Mucosa of rectum (tissue), 2 donors: Measurements from ENCODE around the gene IL1RAPL2.
"Not testable (repeated sequence)": the region's sequence is repeated elsewhere in the genome, so short reads cannot be mapped to it uniquely, and the experiment has no call there.

Source experiments
- H3K27ac ChIP-seq, 2 donors: one replicate each; pipeline ENCODE4 v1.7.0; 2013; ENCODE audit warnings: inconsistent platforms in 2 of 2, low read depth in 2 of 2, low read length in 2 of 2
- H3K27me3 ChIP-seq, 2 donors: one replicate each; pipeline ENCODE4 v1.7.0; 2013; ENCODE audit warnings: low read length in 2 of 2; ENCODE audit not compliant: control insufficient read depth in 2 of 2, insufficient read depth in 2 of 2
- H3K36me3 ChIP-seq, 2 donors: one replicate each; pipeline ENCODE4 v1.7.0; 2013; ENCODE audit warnings: low read length in 2 of 2; ENCODE audit not compliant: control insufficient read depth in 2 of 2, insufficient read depth in 2 of 2
- H3K4me1 ChIP-seq, 2 donors: one replicate each; pipeline ENCODE4 v1.7.0; 2013; ENCODE audit warnings: low read length in 2 of 2, mild to moderate bottlenecking in 1 of 2; ENCODE audit not compliant: control insufficient read depth in 2 of 2, insufficient read depth in 2 of 2
- H3K4me3 ChIP-seq, 2 donors: one replicate each; pipeline ENCODE4 v1.7.0; 2013; ENCODE audit warnings: low read length in 2 of 2
- H3K9ac ChIP-seq, 2 donors: one replicate each; pipeline ENCODE4 v1.7.0; 2013; ENCODE audit warnings: low read length in 2 of 2, low read depth in 1 of 2, mild to moderate bottlenecking in 1 of 2
- H3K9me3 ChIP-seq, 2 donors: one replicate each; pipeline ENCODE4 v1.7.0; 2013; ENCODE audit warnings: low read length in 2 of 2; ENCODE audit not compliant: control insufficient read depth in 2 of 2
- donor health status: healthy.
- donor health status: Normal muscosa, but diverticular disease.

Gene IL1RAPL2

DNA sequence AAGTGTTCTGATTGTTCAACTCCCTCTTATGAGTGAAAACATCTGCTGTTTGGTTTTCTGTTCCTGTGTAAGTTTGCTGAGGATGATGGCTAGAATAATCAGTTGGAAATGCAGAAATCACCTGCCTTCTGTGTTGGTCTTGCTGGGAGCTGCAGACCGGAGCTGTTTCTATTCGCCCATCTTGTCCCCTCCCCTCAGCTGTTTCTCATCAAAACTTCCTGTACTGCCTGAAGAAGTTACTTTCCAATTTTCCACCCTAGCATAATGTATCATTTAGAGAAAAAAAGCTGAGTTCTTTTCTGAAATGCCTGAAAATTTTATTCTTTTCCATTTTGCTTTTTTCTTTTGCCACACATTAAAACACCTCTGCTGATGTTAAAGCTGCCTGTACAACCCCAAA, 486.9 kb downstream of the IL1RAPL2 start:
- Histone ChIP-seq H3K36me3 (no peaks in the 10 kb centered on the region), H3K4me1 (no peaks in the 10 kb centered on the region), H3K9ac (no peak overlapping the region), H3K9me3 (no peaks in the 10 kb centered on the region), H3K27me3 (no peaks in the 10 kb centered on the region), H3K27ac (no peak overlapping the region), H3K4me3 (no peak overlapping the region)

DNA sequence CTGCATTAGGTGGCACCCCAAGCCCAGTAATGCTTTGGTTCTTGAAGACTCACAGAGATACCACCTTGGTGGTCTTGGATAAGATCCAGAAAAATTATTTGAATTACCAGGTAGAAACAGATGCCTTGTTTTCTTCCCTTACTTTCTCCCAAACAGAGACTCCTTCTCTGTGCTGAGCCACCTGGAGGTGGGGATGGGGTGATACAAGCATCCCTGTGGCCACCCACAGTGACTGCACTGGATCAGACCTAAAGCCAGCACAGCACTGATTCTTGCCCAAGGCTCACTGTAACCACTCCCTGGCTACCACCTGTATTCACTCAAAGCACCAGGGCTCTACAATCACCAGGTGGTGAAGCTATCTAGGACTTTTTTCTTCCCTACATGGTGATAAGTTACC, 497.7 kb downstream of the IL1RAPL2 start:
- Histone ChIP-seq H3K27ac (no peak overlapping the region), H3K4me3 (no peak overlapping the region), H3K9me3 (no peaks in the 10 kb centered on the region), H3K9ac (no peak overlapping the region), H3K4me1 (no peaks in the 10 kb centered on the region), H3K36me3 (no peaks in the 10 kb centered on the region), H3K27me3 (no peaks in the 10 kb centered on the region)

DNA sequence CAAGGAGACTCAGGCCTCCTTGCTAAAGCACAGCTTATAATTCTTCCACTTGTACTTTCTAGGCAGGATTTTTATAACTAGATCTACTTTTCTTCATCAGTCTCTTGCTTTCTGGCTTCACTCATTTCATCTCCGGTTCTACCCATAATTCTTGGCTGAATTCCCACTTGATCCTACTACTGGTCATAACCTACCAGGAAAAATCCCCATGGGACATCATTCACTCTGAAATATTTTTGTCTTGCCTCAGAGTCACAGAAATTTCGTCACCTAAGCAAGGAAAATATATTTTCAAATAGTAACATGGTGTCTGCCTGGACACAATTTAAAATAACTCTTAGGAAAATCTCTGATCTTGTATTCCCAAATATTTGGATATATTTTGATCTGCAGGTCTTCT, 532.2 kb downstream of the IL1RAPL2 start:
- Histone ChIP-seq H3K4me3 (no peak overlapping the region), H3K36me3 (no peaks in the 10 kb centered on the region), H3K27me3 (no peaks in the 10 kb centered on the region), H3K9me3 (no peaks in the 10 kb centered on the region), H3K27ac (no peak overlapping the region), H3K4me1 (no peaks in the 10 kb centered on the region), H3K9ac (no peak overlapping the region)

DNA sequence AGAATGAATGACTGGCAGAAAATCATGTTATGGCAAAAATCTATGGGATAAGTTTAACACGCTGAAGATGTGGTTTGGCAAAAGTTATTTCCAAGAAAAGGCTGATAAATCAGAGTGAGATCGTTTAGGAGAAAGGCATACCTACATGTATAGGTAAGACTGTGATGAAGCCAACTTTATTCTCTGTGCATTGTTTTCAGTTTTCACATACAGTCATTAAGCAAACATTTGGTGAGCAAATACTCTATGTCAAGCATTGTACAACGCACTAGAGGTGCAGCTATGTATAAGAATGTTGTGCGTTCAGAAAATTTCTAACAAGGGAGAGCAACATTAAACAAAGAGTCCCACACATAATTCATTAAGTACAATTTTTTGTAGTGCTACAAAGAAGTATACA, 532.8 kb downstream of the IL1RAPL2 start:
- Histone ChIP-seq H3K4me1 (no peaks in the 10 kb centered on the region), H3K27me3 (no peaks in the 10 kb centered on the region), H3K27ac (no peak overlapping the region), H3K9ac (no peak overlapping the region), H3K9me3 (no peaks in the 10 kb centered on the region), H3K4me3 (no peak overlapping the region), H3K36me3 (no peaks in the 10 kb centered on the region)

DNA sequence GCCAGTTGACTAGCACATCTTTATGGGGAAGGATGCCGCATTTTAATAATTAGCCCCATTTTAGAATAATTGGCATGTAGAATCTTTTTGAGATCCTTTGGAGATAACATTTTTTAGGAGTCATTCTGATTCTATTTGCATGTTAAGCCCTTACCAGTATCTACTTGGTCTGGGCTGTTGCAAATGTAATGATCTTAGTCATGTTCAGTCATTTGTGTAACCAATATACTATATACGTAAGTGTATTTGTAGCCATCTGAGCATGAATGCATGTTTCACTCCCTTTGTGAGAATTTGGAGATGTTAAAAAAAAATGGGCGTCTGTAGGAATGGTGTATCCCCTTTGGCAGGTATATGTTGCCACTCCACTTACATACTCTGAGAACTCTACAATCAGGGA, 535.4 kb downstream of the IL1RAPL2 start:
- H3K36me3 ChIP-seq = no peaks in the 10 kb centered on the region
- H3K4me3 ChIP-seq = no peak overlapping the region
- H3K27me3 ChIP-seq = no peaks in the 10 kb centered on the region
- H3K27ac ChIP-seq = no peak overlapping the region
- H3K9me3 ChIP-seq = no peaks in the 10 kb centered on the region
- H3K9ac ChIP-seq = no peak overlapping the region
- no peaks in the 10 kb centered on the region for H3K4me1 ChIP-seq

DNA sequence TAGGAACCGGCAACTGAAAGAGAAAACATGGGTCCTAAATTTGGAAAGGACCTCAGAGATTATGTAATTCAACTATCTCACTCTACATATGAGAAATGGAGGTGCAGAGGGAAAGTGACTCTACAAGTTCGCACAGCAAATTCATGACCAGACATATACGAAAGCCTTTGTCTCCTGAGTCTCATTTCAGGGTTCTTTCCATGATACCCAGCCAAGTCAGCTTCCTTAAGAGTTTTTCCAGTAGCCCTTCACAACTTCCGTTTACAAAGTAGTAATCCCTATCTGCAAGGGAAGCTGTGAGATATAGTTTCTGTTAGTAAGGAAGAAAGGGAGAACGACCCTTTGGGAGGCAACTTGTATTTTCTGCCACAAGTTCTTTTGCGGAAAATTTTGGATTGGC, 543.9 kb downstream of the IL1RAPL2 start:
- no peak overlapping the region for H3K4me3 ChIP-seq
- H3K4me1 ChIP-seq = no peaks in the 10 kb centered on the region
- H3K27ac ChIP-seq = no peak overlapping the region
- no peak overlapping the region for H3K9ac ChIP-seq
- no peaks in the 10 kb centered on the region for H3K9me3 ChIP-seq
- H3K36me3 ChIP-seq = no peaks in the 10 kb centered on the region
- H3K27me3 ChIP-seq = no peaks in the 10 kb centered on the region

DNA sequence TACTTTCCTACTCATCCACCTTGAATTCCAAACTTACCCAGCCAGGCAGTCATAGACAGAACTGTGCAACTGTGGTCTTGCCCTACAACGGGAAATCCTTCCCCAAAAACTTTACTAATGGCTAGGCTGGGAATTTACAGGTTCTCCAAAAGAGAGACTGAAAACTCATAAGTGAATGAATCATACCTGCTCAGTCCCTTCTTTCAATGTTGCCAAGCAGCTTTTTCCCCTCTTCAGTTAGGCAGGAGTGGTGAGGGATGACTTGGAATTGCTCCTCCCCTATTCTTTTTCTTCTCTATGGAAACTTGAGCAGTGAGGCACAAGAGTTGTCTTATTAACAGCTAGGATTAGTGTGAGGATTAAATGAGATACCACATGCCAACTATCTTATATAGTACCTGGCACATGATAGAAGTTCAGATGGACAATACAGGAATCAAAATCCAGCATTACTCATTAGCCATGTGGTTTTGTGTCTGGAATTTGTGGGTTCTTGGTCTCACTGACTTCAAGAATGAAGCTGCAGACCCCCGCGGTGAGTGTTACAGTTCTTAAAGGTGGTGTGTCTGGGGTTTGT, 548.6 kb downstream of the IL1RAPL2 start:
- Histone ChIP-seq H3K36me3 (no peaks in the 10 kb centered on the region), H3K9me3 (no peaks in the 10 kb centered on the region), H3K4me1 (no peaks in the 10 kb centered on the region), H3K27me3 (no peaks in the 10 kb centered on the region), H3K4me3 (no peak overlapping the region), H3K27ac (no peak overlapping the region), H3K9ac (no peak overlapping the region)

DNA sequence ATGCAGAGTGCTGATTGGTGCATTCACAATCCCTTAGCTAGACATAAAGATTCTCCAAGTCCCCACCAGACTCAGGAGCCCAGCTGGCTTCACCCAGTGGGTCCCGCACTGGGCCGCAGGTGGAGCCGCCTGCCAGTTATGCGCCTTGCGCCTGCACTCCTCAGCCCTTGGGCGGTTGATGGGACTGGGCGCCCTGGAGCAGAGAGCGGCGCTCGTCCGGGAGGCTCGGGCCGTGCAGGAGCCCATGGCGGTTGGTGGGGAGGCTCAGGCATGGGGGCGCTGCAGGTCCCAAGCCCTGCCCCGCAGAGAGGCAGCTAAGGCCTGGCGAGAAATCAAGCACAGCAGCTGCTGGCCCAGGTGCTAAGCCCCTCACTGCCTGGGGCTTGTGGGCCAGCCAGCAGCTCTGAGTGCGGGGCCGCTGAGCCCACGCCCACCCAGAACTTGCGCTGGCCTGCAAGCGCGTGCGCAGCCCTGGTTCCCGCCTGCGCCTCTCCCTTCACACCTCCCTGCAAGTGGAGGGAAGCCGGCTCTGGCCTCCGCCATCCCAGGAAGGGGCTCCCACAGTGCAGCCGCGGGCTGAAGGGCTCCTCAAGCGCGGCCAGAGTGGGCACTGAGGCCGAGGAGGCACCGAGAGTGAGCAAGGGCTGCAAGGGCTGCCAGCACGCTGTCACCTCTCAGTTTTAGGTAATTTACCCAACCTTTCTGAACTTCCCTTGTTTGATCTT, 549.8 kb downstream of the IL1RAPL2 start:
- H3K27ac ChIP-seq, H3K9ac ChIP-seq, H3K27me3 ChIP-seq, H3K4me1 ChIP-seq, H3K9me3 ChIP-seq, H3K36me3 ChIP-seq, H3K4me3 ChIP-seq: not testable (repeated sequence)

DNA sequence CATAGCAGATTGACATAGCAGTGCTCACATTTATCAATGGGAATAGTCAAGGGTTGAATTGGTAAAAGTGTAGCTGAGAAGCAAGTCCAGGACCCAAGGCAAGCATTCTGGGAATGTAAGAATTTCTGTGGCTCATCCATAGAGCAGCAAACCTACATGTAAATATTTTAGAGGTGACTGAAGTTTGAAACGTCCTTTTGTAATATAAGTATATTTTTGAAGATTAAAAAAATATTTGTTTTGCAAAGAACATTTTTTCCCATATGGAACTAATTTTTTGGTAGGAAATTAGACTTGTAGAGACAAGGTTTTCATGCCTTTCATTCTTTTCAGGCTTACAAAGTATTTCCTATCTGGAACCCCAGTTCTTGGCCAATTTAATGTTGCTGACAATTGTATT, 550.5 kb downstream of the IL1RAPL2 start:
- Histone ChIP-seq H3K27ac (no peak overlapping the region), H3K9me3 (no peaks in the 10 kb centered on the region), H3K4me3 (no peak overlapping the region), H3K36me3 (no peaks in the 10 kb centered on the region), H3K9ac (no peak overlapping the region), H3K27me3 (peaks cover 0 to 4% of the 10 kb centered on the region in 2 donors), H3K4me1 (no peaks in the 10 kb centered on the region)

DNA sequence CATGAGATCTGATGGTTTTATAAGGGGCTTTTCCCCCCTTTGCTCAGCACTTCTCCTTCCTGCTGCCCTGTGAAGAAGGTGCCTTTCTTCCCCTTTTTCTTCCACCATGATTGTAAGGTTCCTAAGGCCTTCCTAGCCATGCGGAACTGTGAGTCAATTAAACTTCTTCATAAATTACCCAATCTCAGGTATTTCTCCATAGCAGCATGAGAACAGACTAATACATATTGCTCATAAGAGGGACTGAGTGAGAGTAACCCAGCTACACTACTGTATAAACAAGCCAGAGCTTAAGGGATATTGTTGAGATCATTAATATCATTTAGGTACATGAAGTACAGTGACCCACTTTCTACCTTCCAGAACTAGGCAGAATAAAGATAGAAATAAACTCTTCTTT, 551.6 kb downstream of the IL1RAPL2 start:
- Histone ChIP-seq H3K27me3 (peaks cover 0 to 7% of the 10 kb centered on the region in 2 donors), H3K36me3 (no peaks in the 10 kb centered on the region), H3K9me3 (no peaks in the 10 kb centered on the region), H3K4me1 (no peaks in the 10 kb centered on the region), H3K9ac (no peak overlapping the region), H3K4me3 (no peak overlapping the region), H3K27ac (no peak overlapping the region)
